DMS79 (cell line): ENCODE measurements around the gene SH3TC1.

Experiments
- DNase-seq: peaks from one replicate; lab custom pipeline; 2025; lab: John Stamatoyannopoulos, UW

The SH3TC1 gene

GRCh38 chr4:8230033-8230432, 30.9 kb downstream of the SH3TC1 start:
- no peak for DNase-seq

DNA sequence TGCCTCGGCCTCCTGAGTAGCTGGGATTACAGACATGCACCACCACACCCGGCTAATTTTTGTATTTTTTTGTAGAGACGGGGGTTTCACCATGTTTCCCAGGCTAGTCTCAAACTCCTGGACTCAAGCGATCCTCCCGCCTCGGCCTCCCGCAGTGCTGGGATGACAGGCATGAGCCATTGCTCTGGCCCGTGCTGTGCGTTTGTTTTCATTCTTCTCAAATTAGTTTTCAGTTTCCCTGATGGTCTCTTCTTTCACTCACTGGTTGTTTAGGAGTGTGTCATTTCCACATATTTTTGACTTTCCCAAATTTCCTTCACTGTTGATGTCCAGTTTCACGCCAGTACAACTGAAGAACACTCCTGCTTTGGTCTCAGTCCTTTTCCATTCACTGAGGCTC, 31.8 kb downstream of the SH3TC1 start:
- no peak for DNase-seq

DNA sequence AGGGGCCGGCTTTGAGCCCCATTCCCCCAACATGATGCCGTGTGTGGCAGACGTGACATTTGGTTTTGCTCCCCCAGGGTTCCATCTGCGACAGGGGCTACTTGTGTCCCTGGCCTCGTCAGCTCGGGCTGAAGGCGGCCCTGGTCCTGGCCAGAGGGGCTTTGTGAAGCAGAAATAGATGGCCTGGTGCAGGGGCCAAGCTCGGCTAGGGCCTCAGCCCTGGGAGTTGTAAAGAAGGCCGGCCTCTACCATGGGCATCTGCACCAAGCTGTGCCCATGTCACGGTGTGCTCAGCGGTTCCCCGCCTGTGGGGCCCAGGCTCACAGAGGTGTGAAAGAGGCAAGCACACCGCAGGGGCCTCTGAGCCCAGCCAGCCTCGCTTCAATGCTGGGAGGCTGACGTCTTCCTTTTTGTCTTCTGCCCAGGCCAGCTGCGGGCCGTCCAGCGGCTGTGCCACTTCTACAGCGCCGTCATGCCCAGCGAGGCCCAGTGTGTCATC, 32.5 kb downstream of the SH3TC1 start:
- no peak for DNase-seq

DNA sequence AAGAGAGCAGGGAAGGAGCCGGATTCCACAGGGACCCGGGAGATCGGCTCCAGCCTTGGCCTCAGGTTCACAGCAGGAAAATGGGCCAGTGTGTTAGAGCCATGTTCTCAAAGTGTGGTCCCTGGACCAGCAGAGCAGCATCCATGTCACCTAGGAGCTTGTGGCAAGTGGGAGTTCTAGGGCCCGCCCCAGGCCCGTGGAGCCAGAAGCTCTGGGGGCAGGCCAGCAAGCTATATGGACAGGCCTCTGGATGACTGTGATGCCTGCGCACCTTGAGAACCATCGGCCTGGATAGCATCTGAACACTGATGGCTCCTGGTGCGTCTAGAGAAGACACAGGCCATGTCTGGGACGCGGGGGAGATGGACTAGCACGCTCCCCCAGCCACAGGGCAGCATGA, 33.7 kb downstream of the SH3TC1 start:
- DNase-seq = no peak

- DNase-seq = no peak
Observed at GRCh38 chr4:8233672-8234484, 34.8 kb downstream of the SH3TC1 start.

DNA sequence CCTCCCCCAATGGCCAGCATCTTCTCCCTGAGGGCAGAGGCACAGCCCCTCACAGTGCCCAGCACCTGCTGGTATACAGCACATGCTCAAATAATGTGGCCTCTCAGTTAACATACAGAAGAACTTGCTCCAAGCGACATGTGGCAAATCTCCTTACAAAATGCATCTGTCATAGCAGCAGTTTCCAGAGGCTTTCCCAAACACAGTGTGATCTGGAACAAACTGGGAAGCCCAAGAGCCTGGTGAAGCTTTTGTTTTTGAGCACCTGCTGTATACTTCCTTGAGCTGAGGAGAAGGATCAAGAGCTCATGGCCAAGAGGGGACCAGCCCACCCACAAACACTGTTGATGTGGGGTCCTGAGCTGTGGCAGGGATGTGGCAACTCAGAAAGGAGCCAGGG, 35.6 kb downstream of the SH3TC1 start:
- no peak for DNase-seq

DNA sequence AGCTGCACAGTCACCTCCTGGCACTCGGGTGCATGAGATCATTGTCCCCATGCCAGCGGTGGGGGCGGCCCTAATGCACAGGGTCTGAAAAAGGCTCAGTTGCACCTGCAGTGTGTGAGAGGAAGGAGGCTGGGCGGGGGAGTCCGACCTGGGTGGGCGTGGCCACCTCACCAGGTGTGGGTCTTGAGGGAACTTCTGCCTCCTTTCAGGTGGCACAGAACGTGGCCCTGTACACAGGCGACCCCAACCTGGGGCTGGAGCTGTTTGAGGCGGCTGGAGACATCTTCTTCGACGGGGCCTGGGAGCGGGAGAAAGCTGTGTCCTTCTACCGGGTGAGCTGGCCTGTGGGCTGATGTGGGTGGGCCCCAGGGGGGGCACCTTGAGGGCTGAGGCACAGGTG, 36.1 kb downstream of the SH3TC1 start:
- peak; percentile 28 for DNase-seq

DNA sequence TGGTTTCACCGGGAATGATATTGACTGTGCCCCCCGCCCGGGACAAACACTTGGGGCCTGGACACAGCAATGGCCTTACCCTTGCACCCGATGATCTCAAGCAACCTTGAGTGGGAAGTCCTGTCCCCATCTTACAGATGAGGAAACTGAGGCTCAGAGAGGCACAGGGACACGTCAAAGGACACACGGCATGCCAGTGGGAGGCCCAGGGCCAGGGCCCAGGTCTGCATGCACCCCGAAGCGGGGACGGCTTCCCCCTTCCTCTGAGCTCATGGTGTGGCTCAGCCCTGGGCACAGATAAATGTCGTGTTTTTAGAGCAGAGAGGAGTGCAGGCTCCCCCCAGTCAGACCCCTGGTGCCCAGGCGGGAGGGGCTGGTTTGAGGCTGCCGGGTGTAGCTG, 36.6 kb downstream of the SH3TC1 start:
- no peak for DNase-seq

DNA sequence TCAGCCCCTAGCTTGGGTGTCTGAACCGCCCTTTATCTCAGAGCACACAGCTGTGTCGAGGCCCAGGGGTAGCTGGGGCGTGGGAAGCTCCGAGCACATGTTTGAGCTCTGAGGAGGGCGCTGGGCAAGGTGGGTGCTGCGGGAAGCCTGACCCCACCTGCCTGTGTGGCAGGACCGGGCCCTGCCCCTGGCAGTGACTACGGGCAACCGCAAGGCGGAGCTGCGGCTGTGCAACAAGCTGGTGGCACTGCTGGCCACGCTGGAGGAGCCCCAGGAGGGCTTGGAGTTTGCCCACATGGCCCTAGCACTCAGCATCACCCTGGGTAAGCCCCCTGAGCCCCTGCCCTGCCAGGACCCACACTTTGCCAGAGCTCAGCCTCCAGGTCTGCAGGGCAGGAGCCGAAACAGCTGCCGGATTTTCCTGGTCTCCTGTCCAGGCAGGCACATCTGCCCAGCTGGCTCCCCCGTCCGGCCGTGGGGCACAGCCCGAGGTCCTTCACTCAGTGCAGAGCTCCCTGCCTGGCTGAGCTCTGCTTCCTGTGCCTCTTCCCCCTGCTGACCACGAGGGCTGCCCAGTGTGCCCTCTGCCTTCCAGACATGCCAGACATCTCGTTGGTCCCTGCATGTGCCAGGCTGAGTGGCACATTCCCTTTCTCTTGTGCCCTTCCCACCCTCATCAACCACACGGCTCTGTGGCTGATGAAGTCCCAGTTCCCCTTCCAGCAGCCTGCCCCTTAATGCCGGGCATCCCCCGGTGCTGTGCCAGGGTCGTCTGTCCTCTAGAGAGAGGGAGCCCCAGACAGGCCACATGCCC, 37.2 kb downstream of the SH3TC1 start:
- no peak for DNase-seq

DNA sequence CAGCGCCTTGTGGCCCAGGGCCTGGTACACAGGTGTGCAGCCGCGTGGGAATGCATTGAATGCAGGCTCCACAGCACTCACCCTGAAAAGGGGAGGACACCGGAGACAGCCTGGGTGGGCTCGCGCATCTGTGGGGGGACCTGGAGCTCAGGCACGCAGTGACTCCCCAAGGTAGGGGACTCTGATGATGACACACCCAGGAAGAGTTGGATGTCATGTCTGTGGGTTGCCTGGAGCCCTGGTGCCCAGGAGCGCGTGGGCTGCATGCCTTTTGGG, 37.8 kb downstream of the SH3TC1 start:
- DNase-seq = no peak

- no peak for DNase-seq
Observed at GRCh38 chr4:8237256-8237989, 38.3 kb downstream of the SH3TC1 start.

DNA sequence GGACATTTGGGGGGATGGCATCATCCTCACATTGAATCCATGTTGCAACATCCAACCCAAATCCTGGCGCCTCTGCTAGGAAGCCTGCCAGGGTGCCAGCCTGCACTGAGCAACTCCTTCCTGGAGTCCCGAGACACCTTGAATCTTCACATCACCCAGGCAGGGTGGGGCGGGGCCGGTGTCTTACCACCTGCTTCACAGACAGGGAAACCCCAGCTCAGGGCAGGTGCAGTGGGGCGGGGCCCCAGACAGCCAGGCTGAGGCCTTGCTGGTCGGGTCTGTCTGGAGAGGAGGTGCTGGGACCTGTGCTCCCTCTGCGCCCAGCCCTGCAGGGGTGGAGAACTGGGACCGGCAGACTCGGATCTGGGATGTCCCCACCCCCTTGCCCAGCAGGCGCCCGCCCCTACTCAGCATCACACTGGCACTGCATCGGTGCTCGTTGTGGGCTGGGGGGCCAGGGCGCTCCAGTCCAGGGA, 39.0 kb downstream of the SH3TC1 start:
- DNase-seq = no peak

DNA sequence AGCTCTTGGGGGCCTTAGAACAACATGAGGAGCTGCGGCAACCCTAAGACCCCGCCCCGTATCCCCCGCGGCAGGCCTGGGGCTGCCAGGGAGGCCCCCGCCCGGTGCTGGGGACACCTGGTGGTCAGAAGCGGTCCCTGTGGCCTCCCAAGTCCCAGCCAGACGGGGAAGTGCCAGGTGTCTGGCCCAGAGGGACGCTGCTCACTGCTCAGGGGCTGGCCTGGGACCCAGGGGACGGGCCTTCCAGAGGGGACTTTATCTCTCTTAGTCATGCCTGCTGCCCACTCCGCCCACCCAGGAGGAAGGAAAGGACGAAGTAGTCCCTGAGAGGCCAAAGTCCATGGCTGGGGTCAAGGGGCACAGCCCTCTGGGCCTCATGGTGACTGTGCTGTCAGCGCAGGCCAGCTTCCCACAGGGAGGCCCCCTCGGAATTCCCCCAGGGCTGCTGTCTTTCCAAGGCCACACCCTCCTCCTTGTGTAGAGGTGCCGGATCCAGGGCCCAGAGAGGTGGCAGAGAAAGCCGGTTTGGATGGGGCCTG, 39.5 kb downstream of the SH3TC1 start:
- no peak for DNase-seq

GRCh38 chr4:8239226-8239625, 40.1 kb downstream of the SH3TC1 start:
- no peak for DNase-seq

DNA sequence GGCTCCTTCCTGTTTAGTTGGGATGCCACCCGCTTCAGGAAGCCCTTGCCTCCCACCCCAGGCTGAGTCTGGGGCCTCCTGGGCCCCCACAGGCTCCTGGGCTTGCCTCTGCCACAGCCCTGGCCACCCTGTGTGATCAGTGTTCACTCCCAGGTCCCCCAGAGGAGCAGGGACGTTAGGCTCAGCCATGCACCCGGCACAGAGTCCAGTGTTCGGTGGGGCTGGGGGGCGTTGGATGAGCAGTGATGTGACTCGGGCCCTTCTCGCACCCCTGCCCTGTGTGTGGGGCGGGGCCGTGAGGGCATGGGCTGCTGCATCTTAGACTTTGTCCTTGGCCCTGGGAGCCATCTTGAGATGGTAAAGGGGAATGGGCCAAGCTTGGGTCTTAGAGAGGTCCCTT, 40.6 kb downstream of the SH3TC1 start:
- DNase-seq = no peak

GRCh38 chr4:8240211-8241041, 41.3 kb downstream of the SH3TC1 start:
- no peak for DNase-seq

GRCh38 chr4:8241211-8241779, 42.2 kb downstream of the SH3TC1 start:
- no peak for DNase-seq

GRCh38 chr4:8241895-8242696, 43.0 kb downstream of the SH3TC1 start:
- peak; percentile 5 for DNase-seq

DNA sequence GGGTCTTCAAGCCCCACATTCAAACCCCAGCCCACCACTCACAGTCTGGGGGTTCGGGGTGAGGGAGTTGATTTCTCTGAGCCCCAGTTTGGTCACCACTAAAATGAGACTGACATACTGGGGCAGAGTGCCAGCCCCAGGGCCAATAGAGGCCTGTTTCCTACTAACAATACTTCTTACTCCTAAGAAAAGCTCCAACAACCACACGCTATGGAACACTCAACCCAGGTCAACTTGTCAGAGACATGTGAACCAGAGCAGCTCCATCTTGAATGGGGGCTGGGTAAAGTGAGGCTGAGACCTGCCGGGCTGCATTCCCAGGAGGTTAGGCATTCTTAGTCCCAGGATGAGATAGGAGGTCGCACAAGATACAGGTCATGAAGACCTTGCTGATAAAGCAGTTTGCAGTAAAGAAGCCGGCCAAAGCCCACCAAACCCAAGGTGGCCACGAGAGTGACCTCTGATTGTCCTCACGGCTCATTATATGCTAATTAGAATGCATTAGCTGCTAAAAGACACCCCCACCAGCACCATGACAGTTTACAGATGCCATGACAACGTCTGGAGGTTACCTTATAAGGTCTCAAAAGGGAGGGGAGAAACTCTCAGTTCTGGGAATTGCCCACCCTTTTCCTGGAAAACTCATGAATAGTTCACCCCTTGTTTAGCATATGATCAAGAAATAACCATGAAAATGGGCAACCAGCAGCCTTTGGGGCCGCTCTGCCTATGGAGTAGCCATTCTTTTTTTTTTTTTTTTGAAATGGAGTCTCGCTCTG, 43.9 kb downstream of the SH3TC1 start:
- DNase-seq = no peak
